ENCODE results near the gene RHOB. TPM values are rescaled to one million over a fixed set of nuclear protein-coding genes. Genes with fewer than 3 reads are reported as not detected.
"Not testable (repeated sequence)": the region's sequence is repeated elsewhere in the genome, so short reads cannot be mapped to it uniquely, and the experiment has no call there.

Gene RHOB
- total RNA-seq, 1 experiment from 2014 or later: 399 TPM

GRCh38 chr2:20427931-20428526, 18.8 kb upstream of the RHOB start:
- H3K36me3 ChIP-seq: no peaks in the 10 kb centered on the region
- peaks cover 50% of the 10 kb centered on the region for H3K4me1 ChIP-seq (replicated peaks)
- H3K27ac ChIP-seq: no peak overlapping the region
- no peaks in the 10 kb centered on the region for H3K27me3 ChIP-seq (replicated peaks)
- no peak overlapping the region for H3K4me3 ChIP-seq
- H3K9me3 ChIP-seq (replicated peaks): no peaks in the 10 kb centered on the region
- no peak for DNase-seq (ENCODE audit: low read depth in 1 of 2, low spot score in 2 of 2)

GRCh38 chr2:20428717-20429490, 18.0 kb upstream of the RHOB start:
- DNase-seq (ENCODE audit: low read depth in 1 of 2, low spot score in 2 of 2): no peak
- Histone ChIP-seq H3K4me3 (no peak overlapping the region), H3K36me3 (no peaks in the 10 kb centered on the region), H3K9me3 (replicated peaks) (no peaks in the 10 kb centered on the region), H3K27ac (no peak overlapping the region), H3K27me3 (replicated peaks) (no peaks in the 10 kb centered on the region), H3K4me1 (replicated peaks) (peaks cover 43% of the 10 kb centered on the region)

- Histone ChIP-seq H3K36me3 (no peaks in the 10 kb centered on the region), H3K27ac (no peak overlapping the region), H3K9me3 (replicated peaks) (no peaks in the 10 kb centered on the region), H3K27me3 (replicated peaks) (no peaks in the 10 kb centered on the region), H3K4me1 (replicated peaks) (peaks cover 37% of the 10 kb centered on the region), H3K4me3 (no peak overlapping the region)
- no peak for DNase-seq (ENCODE audit: low read depth in 1 of 2, low spot score in 2 of 2)
Observed at GRCh38 chr2:20429528-20429927, 17.3 kb upstream of the RHOB start.

GRCh38 chr2:20430035-20430434, 16.8 kb upstream of the RHOB start:
- Histone ChIP-seq H3K36me3 (no peaks in the 10 kb centered on the region), H3K27ac (no peak overlapping the region), H3K27me3 (replicated peaks) (no peaks in the 10 kb centered on the region), H3K4me1 (replicated peaks) (peaks cover 32% of the 10 kb centered on the region), H3K9me3 (replicated peaks) (no peaks in the 10 kb centered on the region), H3K4me3 (no peak overlapping the region)
- no peak for DNase-seq (ENCODE audit: low read depth in 1 of 2, low spot score in 2 of 2)

GRCh38 chr2:20430461-20431300, 16.2 kb upstream of the RHOB start:
- no peaks in the 10 kb centered on the region for H3K36me3 ChIP-seq
- no peaks in the 10 kb centered on the region for H3K27me3 ChIP-seq (replicated peaks)
- no peak overlapping the region for H3K27ac ChIP-seq
- peak in 1 of 2 experiments; percentile 27 for DNase-seq (ENCODE audit: low read depth in 1 of 2, low spot score in 2 of 2)
- H3K9me3 ChIP-seq (replicated peaks): no peaks in the 10 kb centered on the region
- H3K4me1 ChIP-seq (replicated peaks): peaks cover 26% of the 10 kb centered on the region
- H3K4me3 ChIP-seq: no peak overlapping the region

- H3K4me3 ChIP-seq: no peak overlapping the region
- H3K9me3 ChIP-seq (replicated peaks): no peaks in the 10 kb centered on the region
- no peak for DNase-seq (ENCODE audit: low read depth in 1 of 2, low spot score in 2 of 2)
- H3K27ac ChIP-seq: no peak overlapping the region
- no peaks in the 10 kb centered on the region for H3K36me3 ChIP-seq
- H3K4me1 ChIP-seq (replicated peaks): peaks cover 19% of the 10 kb centered on the region
- no peaks in the 10 kb centered on the region for H3K27me3 ChIP-seq (replicated peaks)
Observed at GRCh38 chr2:20431301-20431698, 15.6 kb upstream of the RHOB start.

GRCh38 chr2:20431772-20432171, 15.1 kb upstream of the RHOB start:
- no peak for DNase-seq (ENCODE audit: low read depth in 1 of 2, low spot score in 2 of 2)
- Histone ChIP-seq H3K27ac (no peak overlapping the region), H3K4me3 (no peak overlapping the region), H3K9me3 (replicated peaks) (no peaks in the 10 kb centered on the region), H3K27me3 (replicated peaks) (no peaks in the 10 kb centered on the region), H3K4me1 (replicated peaks) (peaks cover 19% of the 10 kb centered on the region), H3K36me3 (no peaks in the 10 kb centered on the region)

GRCh38 chr2:20432714-20433113, 14.2 kb upstream of the RHOB start:
- Histone ChIP-seq H3K9me3 (replicated peaks) (no peaks in the 10 kb centered on the region), H3K4me1 (replicated peaks) (peaks cover 19% of the 10 kb centered on the region), H3K4me3 (no peak overlapping the region), H3K36me3 (no peaks in the 10 kb centered on the region), H3K27me3 (replicated peaks) (no peaks in the 10 kb centered on the region), H3K27ac (no peak overlapping the region)
- no peak for DNase-seq (ENCODE audit: low read depth in 1 of 2, low spot score in 2 of 2)

GRCh38 chr2:20433249-20433648, 13.6 kb upstream of the RHOB start:
- Histone ChIP-seq H3K9me3 (replicated peaks) (no peaks in the 10 kb centered on the region), H3K27ac (no peak overlapping the region), H3K27me3 (replicated peaks) (no peaks in the 10 kb centered on the region), H3K36me3 (no peaks in the 10 kb centered on the region), H3K4me3 (no peak overlapping the region), H3K4me1 (replicated peaks) (peaks cover 23% of the 10 kb centered on the region)
- DNase-seq (ENCODE audit: low read depth in 1 of 2, low spot score in 2 of 2): no peak

- Histone ChIP-seq H3K4me3 (no peak overlapping the region), H3K27ac (no peak overlapping the region), H3K9me3 (replicated peaks) (no peaks in the 10 kb centered on the region), H3K4me1 (replicated peaks) (peaks cover 30% of the 10 kb centered on the region), H3K27me3 (replicated peaks) (no peaks in the 10 kb centered on the region), H3K36me3 (no peaks in the 10 kb centered on the region)
- DNase-seq (ENCODE audit: low read depth in 1 of 2, low spot score in 2 of 2): no peak
Observed at GRCh38 chr2:20433946-20434553, 12.8 kb upstream of the RHOB start.

GRCh38 chr2:20434588-20435294, 12.1 kb upstream of the RHOB start:
- Histone ChIP-seq H3K27ac (no peak overlapping the region), H3K4me1 (replicated peaks) (peaks cover 31% of the 10 kb centered on the region), H3K9me3 (replicated peaks) (no peaks in the 10 kb centered on the region), H3K4me3 (no peak overlapping the region), H3K27me3 (replicated peaks) (no peaks in the 10 kb centered on the region), H3K36me3 (no peaks in the 10 kb centered on the region)
- no peak for DNase-seq (ENCODE audit: low read depth in 1 of 2, low spot score in 2 of 2)

- H3K4me3 ChIP-seq; DNase-seq (ENCODE audit: low read depth in 1 of 2, low spot score in 2 of 2); H3K27me3 ChIP-seq (replicated peaks); H3K9me3 ChIP-seq (replicated peaks); H3K27ac ChIP-seq; H3K36me3 ChIP-seq: not testable (repeated sequence)
- H3K4me1 ChIP-seq (replicated peaks): peaks cover 27% of the 10 kb centered on the region
Observed at GRCh38 chr2:20435456-20435855, 11.4 kb upstream of the RHOB start.

GRCh38 chr2:20436716-20437470, 10.0 kb upstream of the RHOB start:
- no peak for DNase-seq (ENCODE audit: low read depth in 1 of 2, low spot score in 2 of 2)
- Histone ChIP-seq H3K4me3 (no peak overlapping the region), H3K36me3 (no peaks in the 10 kb centered on the region), H3K9me3 (replicated peaks) (no peaks in the 10 kb centered on the region), H3K27me3 (replicated peaks) (no peaks in the 10 kb centered on the region), H3K4me1 (replicated peaks) (peaks cover 18% of the 10 kb centered on the region), H3K27ac (no peak overlapping the region)
